HEK293T (cell line): Measurements from ENCODE around the gene NME7.

ENCODE experiments used
- CTCF ChIA-PET: fragments of 350-600 bp; formaldehyde crosslinking; extraction: SDS; loops from one replicate; lab custom pipeline; 2021; ENCODE audit warnings: antibody characterized with exemption, inconsistent platforms; lab: Yijun Ruan, JAX
- POLR2A ChIA-PET: fragments of 350-600 bp; formaldehyde crosslinking; extraction: SDS; loops from one replicate; lab custom pipeline; 2020; ENCODE audit warnings: antibody characterized with exemption, inconsistent platforms; lab: Yijun Ruan, JAX
- DNase-seq: peaks from one replicate; pipeline ENCODE4 v3.0.0; 2012; ENCODE audit warnings: mixed read lengths; ENCODE audit errors: extremely low spot score
- ARNT ChIP-seq: fragments of 450-650 bp; IDR thresholded peaks from 2 replicates; pipeline ENCODE4 v1.6.1; 2017; ENCODE audit warnings: mild to moderate bottlenecking
- BHLHE40 ChIP-seq: fragments of 450-650 bp; IDR thresholded peaks from 2 replicates; pipeline ENCODE4 v1.6.1; 2016; ENCODE audit warnings: mild to moderate bottlenecking, moderate library complexity, borderline replicate concordance
- CTBP1 ChIP-seq: fragments of 450-650 bp; IDR thresholded peaks from 2 replicates; pipeline ENCODE4 v1.6.1; 2016; ENCODE audit warnings: borderline replicate concordance
- ELF4 ChIP-seq: fragments of 450-650 bp; IDR thresholded peaks from 2 replicates; pipeline ENCODE4 v1.6.1; 2017; ENCODE audit warnings: antibody characterized with exemption
- FOXA1 ChIP-seq: fragments of 450-650 bp; IDR thresholded peaks from 2 replicates; pipeline ENCODE4 v1.6.1; 2016; ENCODE audit warnings: mild to moderate bottlenecking
- FOXK2 ChIP-seq: fragments of 450-650 bp; IDR thresholded peaks from 2 replicates; pipeline ENCODE4 v1.6.1; 2016; ENCODE audit warnings: mild to moderate bottlenecking
- FOXM1 ChIP-seq: fragments of 450-650 bp; IDR thresholded peaks from 2 replicates; pipeline ENCODE4 v1.6.1; 2017; ENCODE audit warnings: mild to moderate bottlenecking, borderline replicate concordance
- HDGF ChIP-seq: fragments of 450-650 bp; IDR thresholded peaks from 2 replicates; pipeline ENCODE4 v1.6.1; 2017; ENCODE audit warnings: antibody characterized with exemption, borderline replicate concordance
- L3MBTL2 ChIP-seq: fragments of 450-650 bp; conservative IDR thresholded peaks from 2 replicates; pipeline ENCODE4 v1.6.1; 2016; ENCODE audit warnings: mild to moderate bottlenecking
- LEF1 ChIP-seq: fragments of 450-650 bp; IDR thresholded peaks from 2 replicates; pipeline ENCODE4 v1.6.1; 2017; ENCODE audit warnings: mild to moderate bottlenecking, borderline replicate concordance
- NFRKB ChIP-seq: fragments of 450-650 bp; IDR thresholded peaks from 2 replicates; pipeline ENCODE4 v1.6.1; 2016; ENCODE audit warnings: mild to moderate bottlenecking, moderate library complexity
- PKNOX1 ChIP-seq: fragments of 450-650 bp; IDR thresholded peaks from 2 replicates; pipeline ENCODE4 v1.6.1; 2016
- SUZ12 ChIP-seq: fragments of 450-650 bp; IDR thresholded peaks from 2 replicates; pipeline ENCODE4 v1.6.1; 2016; ENCODE audit warnings: mild to moderate bottlenecking
- TARDBP ChIP-seq: fragments of 450-650 bp; IDR thresholded peaks from 2 replicates; pipeline ENCODE4 v1.6.1; 2016
- ZNF384 ChIP-seq: fragments of 450-650 bp; IDR thresholded peaks from 2 replicates; pipeline ENCODE4 v1.6.1; 2016

NME7 gene

GRCh38 chr1:169142129-169142528, 225.5 kb downstream of the NME7 start:
- ChIA-PET CTCF (no interaction called here), POLR2A (no interaction called here)
- DNase-seq: no peak
- TF ChIP-seq SUZ12 (no peak), ELF4 (no peak), LEF1 (no peak), FOXK2 (no peak), ZNF384 (no peak), BHLHE40 (no peak), NFRKB (no peak), FOXM1 (no peak)

GRCh38 chr1:169141356-169141755, 226.2 kb downstream of the NME7 start:
- no peak for TF ChIP-seq HDGF
- no peak for TF ChIP-seq PKNOX1
- no peak for TF ChIP-seq FOXA1
- no peak for TF ChIP-seq ARNT
- no peak for TF ChIP-seq NFRKB
- no peak for TF ChIP-seq CTBP1
- no peak for TF ChIP-seq TARDBP
- TF ChIP-seq L3MBTL2: no peak
- no peak for TF ChIP-seq FOXM1
- TF ChIP-seq ZNF384: no peak
- TF ChIP-seq SUZ12: no peak
- POLR2A ChIA-PET: no interaction called here
- no peak for DNase-seq
- CTCF ChIA-PET: no interaction called here

- TF ChIP-seq TARDBP (no peak), FOXM1 (no peak), FOXA1 (no peak), CTBP1 (no peak), NFRKB (no peak), BHLHE40 (no peak), SUZ12 (no peak), L3MBTL2 (no peak), PKNOX1 (no peak)
- DNase-seq: no peak
- ChIA-PET POLR2A (no interaction called here), CTCF (no interaction called here)
Observed at GRCh38 chr1:169138866-169139670, 228.5 kb downstream of the NME7 start.

- TF ChIP-seq ZNF384: no peak
- TF ChIP-seq HDGF: no peak
- TF ChIP-seq FOXM1: no peak
- no peak for TF ChIP-seq FOXA1
- no peak for TF ChIP-seq ARNT
- no peak for TF ChIP-seq TARDBP
- CTCF ChIA-PET: no interaction called here
- POLR2A ChIA-PET: no interaction called here
- no peak for DNase-seq
Observed at GRCh38 chr1:169137357-169137756, 230.2 kb downstream of the NME7 start.

- DNase-seq: no peak
- TF ChIP-seq LEF1: no peak
- TF ChIP-seq NFRKB: no peak
- POLR2A ChIA-PET: no interaction called here
- CTCF ChIA-PET: no interaction called here
Observed at GRCh38 chr1:169133801-169134502, 233.6 kb downstream of the NME7 start.

- ChIA-PET POLR2A (no interaction called here), CTCF (no interaction called here)
- no peak for TF ChIP-seq CTBP1
- TF ChIP-seq TARDBP: no peak
- TF ChIP-seq NFRKB: no peak
- TF ChIP-seq BHLHE40: no peak
- no peak for TF ChIP-seq LEF1
- no peak for TF ChIP-seq FOXM1
- TF ChIP-seq ELF4: no peak
- TF ChIP-seq ZNF384: no peak
- no peak for TF ChIP-seq SUZ12
- DNase-seq: no peak
Observed at GRCh38 chr1:169133228-169133576, 234.4 kb downstream of the NME7 start.

GRCh38 chr1:169132512-169133227, 234.9 kb downstream of the NME7 start:
- POLR2A ChIA-PET: no interaction called here
- DNase-seq: no peak
- no peak for TF ChIP-seq ZNF384
- no peak for TF ChIP-seq PKNOX1
- TF ChIP-seq BHLHE40: no peak
- TF ChIP-seq FOXK2: no peak
- CTCF ChIA-PET: no interaction called here
